A549 (cell line): Measurements from ENCODE around the gene PEX14. TPM values are rescaled to one million over a fixed set of nuclear protein-coding genes. Genes with fewer than 3 reads are reported as not detected.

ENCODE experiments used
- ATAC-seq, 2 experiments: fragments of 200-7000 bp in 1 of 2; fragments of >200 bp in 1 of 2; cut with Nextera tagmentation in 1 of 2; cut with Tn5 transposase in 1 of 2; 3 replicates each; pipeline versions ENCODE4 v1.8.0 to v1.9.1; 2018 to 2020; ENCODE audit warnings: mild to moderate bottlenecking in 1 of 2, moderate library complexity in 1 of 2
- CTCF ChIA-PET: fragments of 300-600 bp; sonication (Branson Sonifier 250); formaldehyde crosslinking; extraction: SDS; loops from one replicate; lab custom pipeline; 2021; ENCODE audit warnings: antibody characterized with exemption, inconsistent platforms; lab: Yijun Ruan, JAX
- POLR2A ChIA-PET: fragments of 350-600 bp; formaldehyde crosslinking; extraction: SDS; loops from one replicate; lab custom pipeline; 2021; ENCODE audit warnings: antibody characterized with exemption, inconsistent platforms; lab: Yijun Ruan, JAX
- DNase-seq, 2 experiments: peaks; one replicate each; pipeline versions ENCODE4 v3.0.0 to v3.0.0-alpha.2; 2011 to 2016; ENCODE audit warnings: low read depth in 1 of 2, low spot score in 1 of 2
- FAIRE-seq: peaks from 2 replicates; lab custom pipeline; 2011; peaks lifted over from hg19 to GRCh38; lab: Jason Lieb, UNC
- H3K27ac ChIP-seq, 2 experiments: fragments of >200 bp; sonication (Bioruptor Twin); formaldehyde crosslinking; 3 replicates each; pipeline ENCODE4 v1.5.1; 2016 to 2017
- H3K4me1 ChIP-seq: fragments of >200 bp; sonication (Bioruptor Twin); formaldehyde crosslinking; 3 replicates; pipeline ENCODE4 v1.6.1; 2016
- H3K4me2 ChIP-seq: fragments of >200 bp; sonication (Bioruptor Twin); formaldehyde crosslinking; 3 replicates; pipeline ENCODE4 v1.6.1; 2016
- H3K4me3 ChIP-seq: fragments of >200 bp; sonication (Bioruptor Twin); formaldehyde crosslinking; 3 replicates; pipeline ENCODE4 v1.5.1; 2016
- H3K9me3 ChIP-seq: fragments of >200 bp; sonication (Bioruptor Twin); formaldehyde crosslinking; 3 replicates; pipeline ENCODE4 v1.6.1; 2016
- CBX2 ChIP-seq: fragments of 200-600 bp; sonication (generic); IDR thresholded peaks from 2 replicates; pipeline ENCODE4 v1.6.1; 2016; ENCODE audit warnings: low read depth, mild to moderate bottlenecking, borderline replicate concordance
- CBX8 ChIP-seq: fragments of 200-600 bp; sonication (generic); IDR thresholded peaks from 2 replicates; pipeline ENCODE4 v1.6.1; 2016
- CEBPB ChIP-seq, 2 experiments: fragments of >200 bp in 1 of 2; sonication (Bioruptor Twin) in 1 of 2; formaldehyde crosslinking in 1 of 2; IDR thresholded peaks; 2 replicates each; pipeline ENCODE4 v1.6.1; 2012 to 2016
- CHD4 ChIP-seq: fragments of 200-600 bp; sonication (generic); IDR thresholded peaks from 2 replicates; pipeline ENCODE4 v1.6.1; 2016; ENCODE audit warnings: antibody characterized with exemption, mild to moderate bottlenecking, borderline replicate concordance
- EHF ChIP-seq: fragments of 250-450 bp; sonication (Bioruptor Pico); IDR thresholded peaks from 2 replicates; pipeline ENCODE4 v1.5.0; 2020; ENCODE audit warnings: mild to moderate bottlenecking
- EP300 ChIP-seq, 2 experiments: fragments of >200 bp; sonication (Bioruptor Twin); formaldehyde crosslinking; IDR thresholded peaks; 2 replicates in 1 of 2; 3 replicates in 1 of 2; pipeline ENCODE4 v1.6.1; 2016 to 2017
- GATA3 ChIP-seq: IDR thresholded peaks from 2 replicates; pipeline ENCODE4 v1.6.1; 2012; ENCODE audit warnings: borderline replicate concordance
- HDAC2 ChIP-seq: fragments of 200-600 bp; sonication (generic); IDR thresholded peaks from 2 replicates; pipeline ENCODE4 v1.6.1; 2016
- HEYL ChIP-seq: fragments of 250-450 bp; sonication (Bioruptor Pico); IDR thresholded peaks from 2 replicates; pipeline ENCODE4 v1.8.0; 2021; ENCODE audit warnings: mild to moderate bottlenecking, moderate library complexity
- HOXA7 ChIP-seq: fragments of 250-450 bp; sonication (Bioruptor Pico); IDR thresholded peaks from 2 replicates; pipeline ENCODE4 v1.5.0; 2020; ENCODE audit warnings: mild to moderate bottlenecking, moderate library complexity
- JUN ChIP-seq, 2 experiments: fragments of >200 bp; sonication (Bioruptor Twin); formaldehyde crosslinking; IDR thresholded peaks; 2 replicates in 1 of 2; 3 replicates in 1 of 2; pipeline ENCODE4 v1.6.1; 2016 to 2017
- JUNB ChIP-seq: fragments of >200 bp; sonication (Bioruptor Twin); formaldehyde crosslinking; IDR thresholded peaks from 2 replicates; pipeline ENCODE4 v1.6.1; 2016
- KDM5A ChIP-seq: fragments of 200-600 bp; sonication (generic); IDR thresholded peaks from 2 replicates; pipeline ENCODE4 v1.6.1; 2016; ENCODE audit warnings: antibody characterized with exemption, mild to moderate bottlenecking
- MAZ ChIP-seq: fragments of 150-350 bp; IDR thresholded peaks from 2 replicates; pipeline ENCODE4 v1.6.1; 2014; ENCODE audit warnings: antibody characterized with exemption, low read depth, low read length, borderline replicate concordance
- NFE2L2 ChIP-seq: fragments of 150-350 bp; conservative IDR thresholded peaks from 2 replicates; pipeline ENCODE4 v1.6.1; 2014; ENCODE audit warnings: low read length
- NR3C1 ChIP-seq: fragments of >200 bp; sonication (Bioruptor Twin); formaldehyde crosslinking; IDR thresholded peaks from 3 replicates; pipeline ENCODE4 v1.6.1; 2017
- RAD21 ChIP-seq, 2 experiments: fragments of >200 bp in 1 of 2; sonication (Bioruptor Twin) in 1 of 2; formaldehyde crosslinking in 1 of 2; IDR thresholded peaks in 1 of 2; conservative IDR thresholded peaks in 1 of 2; 2 replicates in 1 of 2; 3 replicates in 1 of 2; pipeline ENCODE4 v1.6.1; 2012 to 2018; ENCODE audit warnings: inconsistent platforms in 1 of 2
- RARB ChIP-seq: fragments of 250-450 bp; sonication (Bioruptor Pico); IDR thresholded peaks from 2 replicates; pipeline ENCODE4 v1.8.0; 2021; ENCODE audit warnings: mild to moderate bottlenecking, moderate library complexity
- TFCP2L1 ChIP-seq: fragments of 250-450 bp; sonication (Bioruptor Pico); IDR thresholded peaks from 2 replicates; pipeline ENCODE4 v1.5.0; 2021; ENCODE audit warnings: mild to moderate bottlenecking
- ZC3H11A ChIP-seq: fragments of 450-650 bp; IDR thresholded peaks from 2 replicates; pipeline ENCODE4 v1.6.1; 2014; ENCODE audit warnings: antibody characterized with exemption, mild to moderate bottlenecking
- ZFP36 ChIP-seq: fragments of 450-650 bp; IDR thresholded peaks from 2 replicates; pipeline ENCODE4 v1.6.1; 2014; ENCODE audit warnings: borderline replicate concordance; ENCODE audit not compliant: partially characterized antibody
- ZSCAN20 ChIP-seq: fragments of 250-450 bp; sonication (Bioruptor Pico); IDR thresholded peaks from 2 replicates; pipeline ENCODE4 v1.8.0; 2022; ENCODE audit warnings: mild to moderate bottlenecking, moderate library complexity
- WGBS: methylation state at CpG from one replicate; pipeline ENCODE4 v1.1.6; 2017; ENCODE audit errors: missing lambda C conversion rate; 5-methylcytosine and 5-hydroxymethylcytosine counted together
- polyA plus RNA-seq, 4 experiments: library from polyadenylated mRNA; depleted of rRNA in 3 of 4; stranded (reverse); fragments of >200 nt; fragmentation: RNase III in 1 of 4; extraction: RNeasy Plus Mini Kit Qiagen cat#74134 plus additional on column Dnase treatment in 1 of 4; gene quantifications; 2 replicates in 3 of 4; 3 replicates in 1 of 4; pipeline ENCODE4 v1.2.3, GENCODE V29; 2011 to 2017
- TF ChIP-seq, protein P1 (sequence below): fragments of 250-450 bp; sonication (Bioruptor Pico); IDR thresholded peaks from 2 replicates; pipeline ENCODE4 v1.5.0; 2020; ENCODE audit warnings: low read depth, mild to moderate bottlenecking, moderate library complexity
- TF ChIP-seq, protein P2 (sequence below): fragments of 450-650 bp; IDR thresholded peaks from 2 replicates; pipeline ENCODE4 v1.6.1; 2014; ENCODE audit warnings: antibody characterized with exemption
- TF ChIP-seq, protein P3 (sequence below): fragments of >200 bp; sonication (Bioruptor Twin); formaldehyde crosslinking; IDR thresholded peaks from 2 replicates; pipeline ENCODE4 v1.6.1; 2016
- TF ChIP-seq, protein P4 (sequence below): fragments of >200 bp; sonication (Bioruptor Twin); formaldehyde crosslinking; IDR thresholded peaks from 3 replicates; pipeline ENCODE4 v1.6.1; 2016

The PEX14 gene
- polyA plus RNA-seq, 2 of the 4 experiments (the other 2 are of a cell fraction) = 7.7 to 15.0 TPM

DNA sequence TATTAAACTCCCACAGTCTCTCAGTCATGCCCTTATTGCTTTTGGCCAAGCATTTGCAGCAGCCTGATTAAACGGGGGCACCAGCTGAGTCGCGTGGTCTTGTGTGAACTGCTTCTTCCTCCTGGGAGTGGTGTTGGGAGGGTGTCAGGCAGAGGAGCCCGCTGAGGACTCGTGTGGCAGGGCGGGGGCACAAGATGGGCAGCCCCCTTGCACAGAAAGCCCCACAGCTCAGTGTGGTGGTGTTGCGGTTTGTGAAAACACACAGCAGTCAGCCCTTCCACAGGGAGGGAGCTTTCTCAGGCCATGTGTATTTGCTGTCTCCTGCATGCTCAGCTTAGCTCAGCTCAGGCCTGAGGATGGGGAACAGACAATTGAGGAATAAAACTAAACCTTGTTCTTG, 22.4 kb downstream of the PEX14 start:
- FAIRE-seq (no peak), ATAC-seq (no peak), DNase-seq (no peak)
- Histone ChIP-seq H3K4me2 (no peak overlapping the region), H3K4me3 (no peak overlapping the region), H3K27ac (no peak overlapping the region), H3K4me1 (peaks cover 5% of the 10 kb centered on the region; the same call in 1 of the 3 replicates), H3K9me3 (no peaks in the 10 kb centered on the region)
- ChIA-PET CTCF (interaction anchor here (1.2 to 2.9 kb wide), 2 partner anchors 10 to 120 kb away, joined by 5 to 9 read pairs; no protein-coding TSS in a partner anchor), POLR2A (no interaction called here)
- WGBS = 88% methylated on average over 5 of the region's 7 CpGs
- no peak for TF ChIP-seq HEYL (CRISPR knock-in tag)
- TF ChIP-seq, protein P1, sequence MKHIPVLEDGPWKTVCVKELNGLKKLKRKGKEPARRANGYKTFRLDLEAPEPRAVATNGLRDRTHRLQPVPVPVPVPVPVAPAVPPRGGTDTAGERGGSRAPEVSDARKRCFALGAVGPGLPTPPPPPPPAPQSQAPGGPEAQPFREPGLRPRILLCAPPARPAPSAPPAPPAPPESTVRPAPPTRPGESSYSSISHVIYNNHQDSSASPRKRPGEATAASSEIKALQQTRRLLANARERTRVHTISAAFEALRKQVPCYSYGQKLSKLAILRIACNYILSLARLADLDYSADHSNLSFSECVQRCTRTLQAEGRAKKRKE (CRISPR knock-in tag) = no peak
- TF ChIP-seq, protein P2, sequence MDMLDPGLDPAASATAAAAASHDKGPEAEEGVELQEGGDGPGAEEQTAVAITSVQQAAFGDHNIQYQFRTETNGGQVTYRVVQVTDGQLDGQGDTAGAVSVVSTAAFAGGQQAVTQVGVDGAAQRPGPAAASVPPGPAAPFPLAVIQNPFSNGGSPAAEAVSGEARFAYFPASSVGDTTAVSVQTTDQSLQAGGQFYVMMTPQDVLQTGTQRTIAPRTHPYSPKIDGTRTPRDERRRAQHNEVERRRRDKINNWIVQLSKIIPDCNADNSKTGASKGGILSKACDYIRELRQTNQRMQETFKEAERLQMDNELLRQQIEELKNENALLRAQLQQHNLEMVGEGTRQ = no peak
- no peak for TF ChIP-seq JUNB
- TF ChIP-seq HDAC2 = no peak
- TF ChIP-seq TFCP2L1 (CRISPR knock-in tag) = no peak
- no peak for TF ChIP-seq CEBPB (IDR thresholded peaks at IDR 0.05)
- no peak for TF ChIP-seq CBX8
- no peak for TF ChIP-seq ZFP36
- no peak for TF ChIP-seq RAD21 (conservative IDR thresholded peaks at IDR 0.05 in 1 of 2, IDR thresholded peaks at IDR 0.05 in 1 of 2)
- TF ChIP-seq EHF (CRISPR knock-in tag) = no peak

DNA sequence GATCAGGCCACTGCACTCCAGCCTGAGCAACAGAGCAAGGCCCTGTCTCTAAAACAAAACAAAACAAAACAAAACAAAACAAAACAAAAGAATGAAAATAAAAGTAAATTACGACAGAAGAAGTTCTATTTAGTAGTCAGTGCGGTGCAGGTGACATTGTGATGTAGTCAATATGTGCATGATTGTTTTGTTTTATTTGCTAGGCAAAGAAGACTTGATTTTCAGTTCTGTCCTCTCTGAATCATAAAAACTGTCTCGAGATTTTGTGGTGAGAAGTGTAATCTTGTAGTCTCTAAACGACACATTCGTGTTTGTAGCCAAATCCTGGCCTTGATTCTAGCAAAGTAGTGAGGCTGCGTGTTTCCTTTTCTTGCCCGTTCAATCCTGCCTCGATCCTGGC, 23.5 kb downstream of the PEX14 start:
- DNase-seq (no peak), ATAC-seq (no peak), FAIRE-seq (no peak)
- H3K9me3 ChIP-seq = no peaks in the 10 kb centered on the region
- H3K4me1 ChIP-seq = peaks cover 5% of the 10 kb centered on the region; the same call in 1 of the 3 replicates
- no peak overlapping the region for H3K4me3 ChIP-seq
- 86% methylated on average over 8 of the region's 8 CpGs for WGBS
- CTCF ChIA-PET = interaction anchor here (1.2 to 2.9 kb wide), 3 partner anchors 9 to 444 kb away, joined by 3 to 14 read pairs (median 9); no protein-coding TSS in a partner anchor
- H3K27ac ChIP-seq = no peak overlapping the region
- TF ChIP-seq KDM5A (no peak), EP300 (IDR thresholded peaks at IDR 0.05) (no peak), NFE2L2 (no peak), NR3C1 (no peak)
- TF ChIP-seq, protein P1 (CRISPR knock-in tag) = no peak
- no peak overlapping the region for H3K4me2 ChIP-seq
- POLR2A ChIA-PET = no interaction called here

DNA sequence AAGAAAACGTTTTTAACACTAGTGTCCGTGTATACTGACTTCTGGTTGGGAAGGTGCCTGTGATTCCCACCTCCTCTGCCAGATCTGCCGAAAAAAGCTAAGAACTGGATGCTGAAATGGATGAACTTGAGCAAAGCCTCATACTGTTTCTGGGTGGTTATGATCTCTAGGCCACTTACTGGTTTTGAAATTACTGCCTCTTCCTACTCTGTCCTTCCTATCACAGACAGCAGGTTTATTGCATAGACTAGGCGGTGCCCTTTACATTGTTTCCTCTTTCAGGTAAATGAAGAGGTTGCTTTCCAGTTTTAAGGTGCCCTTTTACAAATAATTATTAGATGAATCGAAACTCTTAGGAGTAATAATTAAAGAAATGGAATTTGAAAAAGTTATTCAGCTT, 27.5 kb downstream of the PEX14 start:
- CTCF ChIA-PET = interaction anchor here (1.6 to 2.8 kb wide), 2 partner anchors 365 to 444 kb away, joined by 3 to 8 read pairs; no protein-coding TSS in a partner anchor
- TF ChIP-seq, protein P3, sequence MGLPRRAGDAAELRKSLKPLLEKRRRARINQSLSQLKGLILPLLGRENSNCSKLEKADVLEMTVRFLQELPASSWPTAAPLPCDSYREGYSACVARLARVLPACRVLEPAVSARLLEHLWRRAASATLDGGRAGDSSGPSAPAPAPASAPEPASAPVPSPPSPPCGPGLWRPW = no peak
- TF ChIP-seq HOXA7 (no peak), GATA3 (no peak)

DNA sequence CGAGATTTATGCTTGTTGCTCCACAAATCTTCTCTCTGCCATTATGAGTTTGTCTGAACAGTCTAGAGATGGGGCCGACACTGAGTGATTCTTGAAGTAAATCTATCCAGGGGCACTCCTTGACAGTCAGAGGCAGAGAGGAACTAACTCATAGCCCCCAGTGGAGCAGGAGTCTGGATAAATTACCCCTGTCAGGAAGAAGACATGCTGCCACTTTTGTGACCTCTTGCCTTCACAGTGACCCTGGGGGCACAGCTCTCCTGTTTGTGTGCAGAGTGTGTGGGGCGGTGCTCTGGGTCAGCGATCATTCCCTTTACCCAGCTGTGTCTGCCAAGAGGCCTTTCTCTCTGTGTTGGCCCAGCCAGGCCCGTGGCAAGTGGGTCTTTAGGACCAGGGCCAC, 29.5 kb downstream of the PEX14 start:
- ChIA-PET CTCF (interaction anchor here (1.1 to 6.2 kb wide), 5 partner anchors 10 to 460 kb away, joined by 3 to 70 read pairs (median 5); no protein-coding TSS in a partner anchor), POLR2A (no interaction called here)
- no peak for FAIRE-seq
- ATAC-seq = no peak
- Histone ChIP-seq H3K4me1 (peaks cover 14% of the 10 kb centered on the region; the same call in 2 of the 3 replicates), H3K27ac (no peak overlapping the region), H3K4me3 (no peak overlapping the region), H3K9me3 (no peaks in the 10 kb centered on the region), H3K4me2 (no peak overlapping the region)
- no peak for DNase-seq
- WGBS = 72% methylated on average over 5 of the region's 5 CpGs
- TF ChIP-seq, protein P3 = no peak
- TF ChIP-seq ZSCAN20 (CRISPR knock-in tag) (no peak), HEYL (CRISPR knock-in tag) (no peak), MAZ (no peak), JUN (IDR thresholded peaks at IDR 0.05) (no peak), CHD4 (no peak), RARB (CRISPR knock-in tag) (no peak), ZC3H11A (no peak), JUNB (no peak), EP300 (IDR thresholded peaks at IDR 0.05) (no peak), NFE2L2 (no peak), CBX2 (no peak)
- TF ChIP-seq, protein P4, sequence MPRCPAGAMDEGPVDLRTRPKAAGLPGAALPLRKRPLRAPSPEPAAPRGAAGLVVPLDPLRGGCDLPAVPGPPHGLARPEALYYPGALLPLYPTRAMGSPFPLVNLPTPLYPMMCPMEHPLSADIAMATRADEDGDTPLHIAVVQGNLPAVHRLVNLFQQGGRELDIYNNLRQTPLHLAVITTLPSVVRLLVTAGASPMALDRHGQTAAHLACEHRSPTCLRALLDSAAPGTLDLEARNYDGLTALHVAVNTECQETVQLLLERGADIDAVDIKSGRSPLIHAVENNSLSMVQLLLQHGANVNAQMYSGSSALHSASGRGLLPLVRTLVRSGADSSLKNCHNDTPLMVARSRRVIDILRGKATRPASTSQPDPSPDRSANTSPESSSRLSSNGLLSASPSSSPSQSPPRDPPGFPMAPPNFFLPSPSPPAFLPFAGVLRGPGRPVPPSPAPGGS = no peak
- TF ChIP-seq, protein P2 = no peak

More for the DNA sequence above, 27.5 kb downstream of the PEX14 start:
- no peak for DNase-seq
- H3K9me3 ChIP-seq = no peaks in the 10 kb centered on the region
- H3K27ac ChIP-seq = no peak overlapping the region
- 78% methylated on average over 5 of the region's 5 CpGs for WGBS
- no peak overlapping the region for H3K4me3 ChIP-seq
- no peak for FAIRE-seq
- POLR2A ChIA-PET = no interaction called here
- H3K4me2 ChIP-seq = no peak overlapping the region
- no peaks in the 10 kb centered on the region for H3K4me1 ChIP-seq
- ATAC-seq = no peak
